Retinal pigment epithelial cell (primary cell): ENCODE measurements around the gene RYR2.

Experiments
- DNase-seq: peaks from one replicate; pipeline ENCODE4 v3.0.0-alpha.2; 2010; ENCODE audit warnings: low read depth
- H3K4me3 ChIP-seq: 2 replicates; pipeline ENCODE4 v1.5.1; 2011; ENCODE audit warnings: mild to moderate bottlenecking, low read length, control low read depth, moderate library complexity
- CTCF ChIP-seq: conservative IDR thresholded peaks from 2 replicates; pipeline ENCODE4 v1.5.1; 2011; ENCODE audit warnings: low read depth, low read length, control low read depth, inconsistent platforms

Gene RYR2

GRCh38 chr1:237760951-237761350 is 719.0 kb downstream of the RYR2 start:
- TF ChIP-seq CTCF: no peak
- no peak overlapping the region for H3K4me3 ChIP-seq
- DNase-seq: no peak

- no peak for DNase-seq
- no peak overlapping the region for H3K4me3 ChIP-seq
- no peak for TF ChIP-seq CTCF
Measured at GRCh38 chr1:237763137-237763536, 721.2 kb downstream of the RYR2 start.

- no peak for DNase-seq
- no peak for TF ChIP-seq CTCF
- H3K4me3 ChIP-seq: no peak overlapping the region
Measured at GRCh38 chr1:237763751-237764150, 721.8 kb downstream of the RYR2 start.

- H3K4me3 ChIP-seq: no peak overlapping the region
- DNase-seq: no peak
- no peak for TF ChIP-seq CTCF
Measured at GRCh38 chr1:237769916-237770315, 727.9 kb downstream of the RYR2 start.

GRCh38 chr1:237772009-237772408 is 730.0 kb downstream of the RYR2 start:
- H3K4me3 ChIP-seq: no peak overlapping the region
- no peak for DNase-seq
- TF ChIP-seq CTCF: no peak

- no peak for DNase-seq
- TF ChIP-seq CTCF: no peak
- no peak overlapping the region for H3K4me3 ChIP-seq
Measured at GRCh38 chr1:237774246-237774645, 732.3 kb downstream of the RYR2 start.

GRCh38 chr1:237779356-237779755 is 737.4 kb downstream of the RYR2 start:
- no peak overlapping the region for H3K4me3 ChIP-seq
- TF ChIP-seq CTCF: no peak
- DNase-seq: no peak
